T-cell (primary cell): Measurements from ENCODE around the gene COQ9. TPM values are rescaled to one million over a fixed set of nuclear protein-coding genes. Genes with fewer than 3 reads are reported as not detected.

ENCODE experiments used
- ATAC-seq, 4 experiments: fragments of 200-7000 bp in 3 of 4; fragments of 150-1000 bp in 1 of 4; cut with Tn5 transposase; replicated peaks in 1 of 4; 1 replicate in 3 of 4; 2 replicates in 1 of 4; pipeline ENCODE4 v1.10.0; 2021; ENCODE audit warnings: moderate library complexity in 3 of 4, mild to moderate bottlenecking in 2 of 4, moderate number of reproducible peaks in 1 of 4
- CTCF ChIA-PET, 2 donors: fragments of 300-600 bp; sonication (Branson Sonifier 250); formaldehyde crosslinking; loops; one replicate each; lab custom pipeline; 2022; ENCODE audit warnings: antibody characterized with exemption in 2 of 2; lab: Charles Lee
- POLR2A ChIA-PET, 2 donors: fragments of 300-600 bp; sonication (Branson Sonifier 250); formaldehyde crosslinking; loops; one replicate each; lab custom pipeline; 2022; ENCODE audit warnings: antibody characterized with exemption in 2 of 2; lab: Charles Lee
- DNase-seq, 35 experiments: peaks; one replicate each; pipeline versions ENCODE4 v3.0.0 to v3.0.0-alpha.2; 2013 to 2023
- H3K27ac ChIP-seq: one replicate; pipeline ENCODE4 v1.5.1; 2013; ENCODE audit warnings: low read length
- H3K27me3 ChIP-seq, 2 experiments: replicated peaks in 1 of 2; 1 replicate in 1 of 2; 2 replicates in 1 of 2; pipeline versions ENCODE4 v1.6.1 to v1.7.0; 2013; ENCODE audit warnings: low read length in 1 of 2, mixed read lengths in 1 of 2; ENCODE audit not compliant: control insufficient read depth in 2 of 2, insufficient read depth in 2 of 2; ENCODE audit errors: extremely low read depth in 1 of 2
- H3K36me3 ChIP-seq, 2 donors: 1 replicate in 1 of 2; 2 replicates in 1 of 2; pipeline versions ENCODE4 v1.6.1 to v1.7.0; 2013; ENCODE audit warnings: low read length in 1 of 2; ENCODE audit not compliant: control insufficient read depth in 2 of 2, insufficient read depth in 1 of 2; ENCODE audit errors: extremely low read depth in 1 of 2
- H3K4me1 ChIP-seq, 2 experiments: 1 replicate in 1 of 2; 2 replicates in 1 of 2; pipeline versions ENCODE4 v1.6.1 to v1.7.0; 2013; ENCODE audit warnings: low read length in 2 of 2, mixed read lengths in 1 of 2; ENCODE audit not compliant: insufficient read depth in 2 of 2, control insufficient read depth in 1 of 2; ENCODE audit errors: extremely low read depth in 1 of 2
- H3K4me3 ChIP-seq, 2 donors: 1 replicate in 1 of 2; 2 replicates in 1 of 2; pipeline versions ENCODE4 v1.5.1 to v1.7.0; 2013; ENCODE audit warnings: mild to moderate bottlenecking in 2 of 2, low read length in 1 of 2, moderate library complexity in 1 of 2; ENCODE audit not compliant: control insufficient read depth in 1 of 2; ENCODE audit errors: extremely low read depth in 1 of 2
- H3K9me3 ChIP-seq: 2 replicates; pipeline ENCODE4 v1.7.0; 2013
- H3K27ac Mint-ChIP-seq, 2 donors: one replicate each; pipeline ENCODE4 v1.8.0; 2020 to 2021; ENCODE audit warnings: mild to moderate bottlenecking in 2 of 2, mixed read lengths in 2 of 2
- H3K27me3 Mint-ChIP-seq, 2 donors: one replicate each; pipeline ENCODE4 v1.8.0; 2021 to 2022; ENCODE audit warnings: mixed read lengths in 2 of 2
- H3K36me3 Mint-ChIP-seq: one replicate; pipeline ENCODE4 v1.8.0; 2021; ENCODE audit warnings: mixed read lengths
- H3K4me1 Mint-ChIP-seq, 3 donors: one replicate each; pipeline ENCODE4 v1.8.0; 2020 to 2022; ENCODE audit warnings: mixed read lengths in 3 of 3, mild to moderate bottlenecking in 1 of 3
- H3K4me3 Mint-ChIP-seq, 3 donors: one replicate each; pipeline ENCODE4 v1.8.0; 2020 to 2022; ENCODE audit warnings: mild to moderate bottlenecking in 3 of 3, mixed read lengths in 3 of 3, moderate library complexity in 3 of 3
- H3K9me3 Mint-ChIP-seq, 3 donors: one replicate each; pipeline ENCODE4 v1.8.0; 2020 to 2022; ENCODE audit warnings: mixed read lengths in 3 of 3
- WGBS: methylation state at CpG from one replicate; pipeline ENCODE4 v1.1.5; 2013; ENCODE audit warnings: missing lambda C conversion rate; ENCODE audit not compliant: insufficient coverage; 5-methylcytosine and 5-hydroxymethylcytosine counted together
- total RNA-seq, 35 experiments: library from RNA in 6 of 35; stranded (reverse) in 6 of 35; fragments of 120-200 nt in 1 of 35; gene quantifications; one replicate each; pipeline versions ENCODE4 v1.2.1 to v1.2.4 and lab custom pipeline; 2013 to 2026

COQ9 gene
- total RNA-seq, 5 donors from 2014 or later (not counting 1 experiment from before 2014, with no cell fraction given), result 18.0 to 35.3 (median 34.2) TPM

GRCh38 chr16:57406881-57407280, 40.4 kb upstream of the COQ9 start:
- Histone ChIP-seq H3K9me3 (no peaks in the 10 kb centered on the region), H3K4me1 (no peaks in the 10 kb centered on the region), H3K27me3 (peaks cover 0 to 11% of the 10 kb centered on the region in 2 experiments), H3K4me3 (no peak overlapping the region), H3K36me3 (no peaks in the 10 kb centered on the region), H3K27ac (no peak overlapping the region)
- Mint-ChIP-seq H3K27ac (no peak overlapping the region), H3K4me1 (peaks cover 0 to 2% (median 0%) of the 10 kb centered on the region in 3 donors), H3K36me3 (no peaks in the 10 kb centered on the region), H3K27me3 (peaks cover 4 to 7% of the 10 kb centered on the region in 2 donors), H3K9me3 (no peaks in the 10 kb centered on the region), H3K4me3 (no peak overlapping the region)
- WGBS, result 7% methylated on average over 2 of the region's 2 CpGs
- ChIA-PET CTCF (no interaction called here), POLR2A (interaction anchor here in 1 of 2 donors (0.7 kb wide), 1 partner anchor 931 kb away, joined by 5 read pairs; no protein-coding TSS in a partner anchor)
- ATAC-seq (no peak), DNase-seq (no peak)

DNA sequence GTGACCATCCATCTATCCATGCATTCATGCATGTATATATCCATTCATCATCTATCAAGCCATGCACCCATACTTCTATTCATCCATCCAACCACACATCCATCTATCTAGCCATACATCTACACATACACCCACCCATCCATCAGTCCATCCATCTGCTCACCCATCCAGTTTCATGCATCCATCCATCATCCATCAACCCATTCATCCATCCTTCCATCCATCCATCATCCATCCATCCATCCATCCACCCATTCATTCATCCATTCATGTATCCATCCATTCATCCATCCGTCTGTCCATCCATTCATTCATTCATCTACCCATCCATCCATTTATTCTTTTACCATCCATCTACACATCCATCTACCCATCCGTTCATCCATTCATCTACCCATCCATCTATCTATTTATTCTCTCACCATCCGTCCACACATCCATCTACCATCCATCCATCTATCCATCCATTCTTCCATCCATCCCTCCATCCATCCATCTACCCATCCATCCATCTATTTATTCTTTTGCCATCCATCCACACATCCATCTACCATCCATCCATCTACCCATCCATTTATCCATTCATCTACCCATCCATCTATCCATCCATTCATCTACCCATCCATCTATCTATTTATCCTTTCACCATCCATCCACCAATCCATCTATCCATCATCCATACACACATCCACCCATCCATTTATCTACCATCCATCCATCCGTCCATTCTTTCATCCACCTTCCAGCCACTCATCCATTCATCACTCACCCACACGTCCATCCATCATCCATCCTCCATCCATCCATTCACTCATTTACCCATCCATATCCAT, 39.5 kb upstream of the COQ9 start:
- Mint-ChIP-seq H3K4me1 (peaks cover 0 to 2% (median 0%) of the 10 kb centered on the region in 3 donors), H3K27me3 (peaks cover 4 to 7% of the 10 kb centered on the region in 2 donors), H3K4me3 (no peak overlapping the region), H3K36me3 (no peaks in the 10 kb centered on the region), H3K27ac (no peak overlapping the region), H3K9me3 (no peaks in the 10 kb centered on the region)
- CTCF ChIA-PET, result no interaction called here
- H3K4me1 ChIP-seq, result no peaks in the 10 kb centered on the region
- POLR2A ChIA-PET, result no interaction called here
- no peaks in the 10 kb centered on the region for H3K9me3 ChIP-seq
- no peak for DNase-seq
- ATAC-seq, result no peak
- WGBS, result 94% methylated on average over 5 of the region's 5 CpGs
- H3K27me3 ChIP-seq, result peaks cover 0 to 6% of the 10 kb centered on the region in 2 experiments
- H3K4me3 ChIP-seq, result no peak overlapping the region
- no peak overlapping the region for H3K27ac ChIP-seq
- no peaks in the 10 kb centered on the region for H3K36me3 ChIP-seq

GRCh38 chr16:57409065-57409464, 38.2 kb upstream of the COQ9 start:
- ChIA-PET CTCF (no interaction called here), POLR2A (no interaction called here)

GRCh38 chr16:57409870-57410587, 37.2 kb upstream of the COQ9 start:
- ATAC-seq (no peak), DNase-seq (no peak)
- Mint-ChIP-seq H3K4me1 (peaks cover 0 to 6% (median 0%) of the 10 kb centered on the region in 3 donors), H3K4me3 (no peak overlapping the region), H3K36me3 (no peaks in the 10 kb centered on the region), H3K27me3 (peaks cover 4 to 7% of the 10 kb centered on the region in 2 donors), H3K9me3 (no peaks in the 10 kb centered on the region), H3K27ac (no peak overlapping the region)
- no peak overlapping the region for H3K4me3 ChIP-seq
- no peaks in the 10 kb centered on the region for H3K9me3 ChIP-seq
- H3K27me3 ChIP-seq, result peaks cover 0 to 9% of the 10 kb centered on the region in 2 experiments
- ChIA-PET CTCF (no interaction called here), POLR2A (no interaction called here)
- H3K4me1 ChIP-seq, result no peaks in the 10 kb centered on the region
- H3K36me3 ChIP-seq, result no peaks in the 10 kb centered on the region
- H3K27ac ChIP-seq, result no peak overlapping the region
- 77% methylated on average over 12 of the region's 14 CpGs for WGBS

More at GRCh38 chr16:57409065-57409464, 38.2 kb upstream of the COQ9 start:
- no peaks in the 10 kb centered on the region for H3K36me3 ChIP-seq
- H3K4me1 Mint-ChIP-seq, result peaks cover 0 to 6% (median 0%) of the 10 kb centered on the region in 3 donors
- no peak overlapping the region for H3K4me3 ChIP-seq
- no peaks in the 10 kb centered on the region for H3K4me1 ChIP-seq
- DNase-seq, result no peak
- no peak overlapping the region for H3K4me3 Mint-ChIP-seq
- no peak overlapping the region for H3K27ac ChIP-seq
- no peak for ATAC-seq
- no peak overlapping the region for H3K27ac Mint-ChIP-seq
- 41% methylated on average over 5 of the region's 5 CpGs for WGBS
- H3K27me3 Mint-ChIP-seq, result peaks cover 4 to 7% of the 10 kb centered on the region in 2 donors
- H3K36me3 Mint-ChIP-seq, result no peaks in the 10 kb centered on the region
- peaks cover 0 to 9% of the 10 kb centered on the region in 2 experiments for H3K27me3 ChIP-seq
- no peaks in the 10 kb centered on the region for H3K9me3 ChIP-seq
- no peaks in the 10 kb centered on the region for H3K9me3 Mint-ChIP-seq

- Mint-ChIP-seq H3K9me3 (no peaks in the 10 kb centered on the region), H3K4me3 (no peak overlapping the region), H3K36me3 (no peaks in the 10 kb centered on the region), H3K4me1 (peaks cover 0 to 6% (median 0%) of the 10 kb centered on the region in 3 donors), H3K27me3 (peaks cover 4 to 7% of the 10 kb centered on the region in 2 donors), H3K27ac (no peak overlapping the region)
- Histone ChIP-seq H3K36me3 (no peaks in the 10 kb centered on the region), H3K4me3 (no peak overlapping the region), H3K27me3 (peaks cover 0 to 19% of the 10 kb centered on the region in 2 experiments), H3K4me1 (peaks cover 0 to 3% of the 10 kb centered on the region in 2 experiments), H3K9me3 (no peaks in the 10 kb centered on the region), H3K27ac (no peak overlapping the region)
- WGBS, result 84% methylated on average over 8 of the region's 12 CpGs
- POLR2A ChIA-PET, result no interaction called here
- CTCF ChIA-PET, result no interaction called here
- ATAC-seq, result no peak
- no peak for DNase-seq
Measured at GRCh38 chr16:57411362-57411976, 35.8 kb upstream of the COQ9 start.

DNA sequence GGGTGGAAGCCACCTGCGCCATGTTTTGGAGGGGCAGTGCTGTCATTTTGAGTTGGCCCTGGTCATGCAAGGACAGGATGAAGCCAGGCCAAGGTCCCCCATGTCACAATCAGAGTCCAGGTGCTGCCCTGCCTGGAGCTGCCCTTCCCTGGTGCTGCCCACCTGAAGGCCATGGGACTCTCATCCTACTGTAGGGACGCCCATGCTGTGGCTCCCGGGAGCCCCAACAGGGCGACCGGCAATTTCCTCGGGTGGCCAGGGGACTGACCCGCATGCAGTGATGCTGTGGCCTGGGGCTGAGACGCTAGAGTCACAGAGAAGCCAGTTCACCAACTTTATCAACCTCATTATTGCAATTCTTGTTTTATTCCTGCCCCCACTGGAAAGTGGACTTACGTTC, 34.7 kb upstream of the COQ9 start:
- 88% methylated on average over 9 of the region's 9 CpGs for WGBS
- POLR2A ChIA-PET, result no interaction called here

More for the DNA sequence above, 34.7 kb upstream of the COQ9 start:
- CTCF ChIA-PET, result interaction anchor here (0.5 to 1.1 kb wide), 2 partner anchors 111 to 1180 kb away, joined by 3 read pairs; no protein-coding TSS in a partner anchor
- H3K27ac Mint-ChIP-seq, result peak overlapping the region in 1 of 2 donors; percentile 52
- Histone ChIP-seq H3K36me3 (no peaks in the 10 kb centered on the region), H3K27me3 (peaks cover 0 to 19% of the 10 kb centered on the region in 2 experiments), H3K9me3 (no peaks in the 10 kb centered on the region), H3K4me1 (peaks cover 0 to 13% of the 10 kb centered on the region in 2 experiments), H3K4me3 (no peak overlapping the region), H3K27ac (no peak overlapping the region)
- H3K4me1 Mint-ChIP-seq, result peaks cover 7 to 12% (median 8%) of the 10 kb centered on the region in 3 donors
- H3K27me3 Mint-ChIP-seq, result peaks cover 4 to 7% of the 10 kb centered on the region in 2 donors
- no peak overlapping the region for H3K4me3 Mint-ChIP-seq
- no peaks in the 10 kb centered on the region for H3K36me3 Mint-ChIP-seq
- H3K9me3 Mint-ChIP-seq, result no peaks in the 10 kb centered on the region
- ATAC-seq (no peak), DNase-seq (no peak)
